Measurements from ENCODE around the gene PCSK6. TPM values are rescaled to one million over a fixed set of nuclear protein-coding genes. Genes with fewer than 3 reads are reported as not detected.

Gene PCSK6
- polyA plus RNA-seq, 4 donors = 6.5 to 8.9 (median 7.6) TPM

DNA sequence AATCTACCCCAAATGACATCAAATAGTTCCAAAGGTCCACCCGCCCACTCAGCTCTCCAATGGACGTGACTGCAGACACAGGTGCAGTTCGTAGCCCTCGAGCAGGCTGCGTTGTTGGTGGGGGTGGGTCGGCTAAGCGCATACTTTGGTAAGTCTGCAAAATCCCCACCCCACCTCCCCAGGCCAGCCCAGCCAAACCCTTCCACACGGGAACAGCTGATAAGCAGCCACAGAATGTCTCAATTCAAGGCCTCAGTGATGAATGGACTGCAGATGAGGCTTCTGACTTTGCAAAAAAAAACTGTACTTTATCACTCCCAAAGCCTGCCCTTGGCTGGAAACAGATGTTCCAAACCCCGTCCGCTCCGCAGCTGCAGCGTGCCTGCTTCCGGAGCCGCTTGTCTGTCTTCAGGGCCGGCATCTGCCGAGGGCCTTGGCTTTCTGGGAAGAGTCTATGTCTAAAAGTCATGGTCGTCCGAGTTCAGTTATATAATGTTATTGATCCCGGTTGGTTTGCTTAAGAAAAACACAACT lies 38.2 kb downstream of the PCSK6 start:
- peak in 3 of 4 donors; percentile 29 to 40 (median 33) for DNase-seq (ENCODE audit: low read depth in 4 of 4, low spot score in 3 of 4)

- DNase-seq (ENCODE audit: low read depth in 4 of 4, low spot score in 3 of 4) = no peak
Measured at GRCh38 chr15:101450403-101451265, 38.9 kb downstream of the PCSK6 start.

DNA sequence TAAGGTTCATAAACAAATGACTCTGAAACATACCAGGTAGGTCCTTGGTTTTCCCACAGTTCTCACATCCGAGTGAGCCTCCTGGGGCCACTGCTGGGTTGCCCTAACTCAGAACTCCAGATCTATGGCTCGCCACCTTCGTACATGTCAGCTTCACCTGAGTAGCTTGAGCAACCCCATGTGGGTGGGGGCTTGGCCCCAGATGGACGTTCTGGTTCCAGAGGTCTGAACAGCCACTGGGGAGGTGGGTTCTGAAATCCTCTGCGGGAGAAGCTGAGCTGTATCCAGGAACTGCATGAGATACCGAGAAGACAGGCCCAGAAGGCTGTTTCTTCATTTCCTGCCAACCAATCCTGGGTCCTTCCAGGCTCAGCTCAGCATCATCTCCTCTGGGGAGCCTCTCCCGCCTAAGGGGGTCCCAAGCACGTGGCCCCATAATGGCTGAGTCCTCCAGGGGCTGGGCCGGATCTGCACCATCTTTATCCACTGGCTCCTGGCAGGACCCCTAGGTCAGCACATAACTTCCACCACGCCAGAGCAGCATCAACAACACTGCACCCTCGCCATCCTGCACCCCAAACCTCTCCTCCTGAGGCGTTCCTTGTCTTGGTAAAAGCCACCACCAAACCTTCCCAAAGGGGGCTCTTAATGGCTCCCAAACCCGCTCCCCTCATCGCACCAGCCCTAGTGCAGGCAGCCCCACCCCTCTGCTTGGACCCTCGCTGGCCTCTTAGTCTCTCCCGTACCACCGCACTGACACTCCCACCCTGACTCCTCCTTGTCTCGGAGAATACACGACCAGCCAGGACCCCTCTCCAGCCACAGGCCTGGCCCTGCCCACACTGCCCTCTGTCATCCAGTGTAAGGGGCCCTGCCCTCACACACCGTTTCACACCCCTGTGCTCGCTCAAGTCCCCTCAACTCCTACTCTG lies 39.8 kb downstream of the PCSK6 start:
- DNase-seq (ENCODE audit: low read depth in 4 of 4, low spot score in 3 of 4) = no peak

GRCh38 chr15:101448336-101448735 lies 41.2 kb downstream of the PCSK6 start:
- no peak for DNase-seq (ENCODE audit: low read depth in 4 of 4, low spot score in 3 of 4)

- DNase-seq (ENCODE audit: low read depth in 4 of 4, low spot score in 3 of 4) = no peak
Measured at GRCh38 chr15:101447561-101448071, 41.9 kb downstream of the PCSK6 start.

GRCh38 chr15:101447168-101447533 lies 42.4 kb downstream of the PCSK6 start:
- no peak for DNase-seq (ENCODE audit: low read depth in 4 of 4, low spot score in 3 of 4)

DNA sequence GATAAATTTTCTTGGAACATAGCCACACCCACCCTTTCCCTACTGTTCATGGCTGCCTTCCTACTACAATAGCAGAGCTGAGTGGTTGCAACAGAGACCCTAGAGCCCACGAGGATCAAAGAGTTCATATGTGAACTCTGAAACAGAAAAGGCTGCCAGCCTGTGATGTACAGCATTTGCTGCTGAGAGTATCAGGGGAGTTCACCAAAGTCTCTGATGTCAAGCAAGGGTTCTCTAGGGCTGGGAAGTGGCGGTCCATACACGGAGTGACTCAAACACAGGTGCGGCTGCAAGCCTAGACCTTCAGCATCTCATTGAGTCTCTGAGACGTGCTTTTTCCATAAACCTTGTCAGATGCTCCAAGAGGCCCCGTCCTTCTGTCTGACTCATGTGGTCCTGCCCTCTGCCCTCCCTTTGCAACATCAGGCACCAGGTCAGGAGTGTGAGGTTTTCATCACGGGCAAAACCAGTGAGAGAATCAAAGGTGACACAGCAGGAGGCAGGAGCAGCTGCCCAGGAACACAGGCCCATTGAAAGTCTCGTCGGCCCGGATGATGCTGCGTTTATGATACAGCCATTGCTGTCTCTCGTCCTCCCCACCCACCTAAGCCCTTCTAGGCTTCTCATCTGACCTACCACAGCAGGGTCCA lies 42.9 kb downstream of the PCSK6 start:
- no peak for DNase-seq (ENCODE audit: low read depth in 4 of 4, low spot score in 3 of 4)

- DNase-seq (ENCODE audit: low read depth in 4 of 4, low spot score in 3 of 4) = no peak
Measured at GRCh38 chr15:101445562-101446517, 43.7 kb downstream of the PCSK6 start.

- DNase-seq (ENCODE audit: low read depth in 4 of 4, low spot score in 3 of 4) = no peak
Measured at GRCh38 chr15:101444807-101445508, 44.5 kb downstream of the PCSK6 start.

DNA sequence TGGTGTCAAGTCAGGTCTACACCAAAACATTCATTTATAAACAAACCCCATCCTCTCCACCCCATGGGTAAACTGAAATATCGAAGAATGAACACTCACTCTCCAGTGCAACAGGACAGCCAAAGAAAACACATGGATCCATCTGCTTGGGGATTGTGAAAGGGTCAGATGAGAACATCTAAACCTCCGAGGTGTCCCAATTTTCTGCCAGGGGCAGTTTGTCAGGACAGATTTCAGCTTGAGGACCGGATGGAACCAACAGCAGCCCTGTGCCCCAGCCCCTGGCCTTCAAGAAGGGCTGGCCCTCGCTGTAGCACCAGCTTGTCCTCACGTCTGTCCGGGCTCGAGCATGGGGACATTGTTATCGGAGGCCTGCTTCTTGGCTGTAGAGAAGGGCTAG lies 45.5 kb downstream of the PCSK6 start:
- DNase-seq (ENCODE audit: low read depth in 4 of 4, low spot score in 3 of 4) = no peak

GRCh38 chr15:101442272-101442671 lies 47.2 kb downstream of the PCSK6 start:
- no peak for DNase-seq (ENCODE audit: low read depth in 4 of 4, low spot score in 3 of 4)

- no peak for DNase-seq (ENCODE audit: low read depth in 4 of 4, low spot score in 3 of 4)
Measured at GRCh38 chr15:101441696-101442095, 47.8 kb downstream of the PCSK6 start.

- no peak for DNase-seq (ENCODE audit: low read depth in 4 of 4, low spot score in 3 of 4)
Measured at GRCh38 chr15:101440846-101441590, 48.5 kb downstream of the PCSK6 start.

- no peak for DNase-seq (ENCODE audit: low read depth in 4 of 4, low spot score in 3 of 4)
Measured at GRCh38 chr15:101439920-101440319, 49.6 kb downstream of the PCSK6 start.

DNA sequence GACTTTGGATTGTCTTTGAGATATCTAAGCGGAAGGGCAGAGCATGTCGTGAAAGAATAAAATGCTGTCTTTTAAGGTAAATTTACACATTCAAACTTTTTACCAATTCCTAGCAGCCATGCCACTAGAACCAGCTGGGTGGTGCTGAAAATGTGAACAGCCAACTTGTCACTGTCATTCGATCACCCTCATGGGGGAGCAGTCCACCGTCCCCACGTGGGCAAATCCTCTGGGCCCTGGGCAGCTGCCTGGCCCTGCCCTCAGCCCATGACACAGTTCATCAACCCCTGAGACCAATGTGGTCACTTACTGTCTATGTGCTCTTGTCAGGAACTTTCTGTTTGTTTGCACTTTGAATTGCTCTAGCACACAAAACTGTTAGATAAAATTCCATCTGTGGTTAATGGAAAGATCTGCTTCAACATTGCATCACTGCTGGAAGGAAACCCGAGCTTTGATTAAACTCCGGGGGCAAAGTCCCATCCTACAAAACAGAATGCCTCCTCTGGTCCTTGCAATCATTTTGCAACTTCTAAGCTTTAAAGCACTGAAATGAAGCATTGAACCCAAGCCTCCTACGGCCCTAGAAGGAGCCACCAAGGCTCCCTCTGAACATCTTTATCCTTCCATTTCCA lies 50.1 kb downstream of the PCSK6 start:
- DNase-seq (ENCODE audit: low read depth in 4 of 4, low spot score in 3 of 4) = no peak

GRCh38 chr15:101438482-101439284 lies 50.8 kb downstream of the PCSK6 start:
- DNase-seq (ENCODE audit: low read depth in 4 of 4, low spot score in 3 of 4) = no peak
